Measurements from ENCODE around the gene P4HB.

- no peak for TF ChIP-seq CTCF (IDR thresholded peaks at IDR 0.05)
- no peak for TF ChIP-seq POLR2A (IDR thresholded peaks at IDR 0.05)
- TF ChIP-seq POLR2AphosphoS5 (IDR thresholded peaks at IDR 0.05): no peak
Measured at GRCh38 chr17:81868674-81869220, 8.4 kb upstream of the P4HB start.
